ENCODE results near the gene DDX47. TPM values are rescaled to one million over a fixed set of nuclear protein-coding genes. Genes with fewer than 3 reads are reported as not detected.
"Not testable (repeated sequence)": the region's sequence is repeated elsewhere in the genome, so short reads cannot be mapped to it uniquely, and the experiment has no call there.

The DDX47 gene
- total RNA-seq, 2 experiments from 2014 or later, result 101 to 103 TPM

- POLR2A ChIA-PET, result no interaction called here
Measured at GRCh38 chr12:12845794-12846243, 32.7 kb downstream of the DDX47 start.

GRCh38 chr12:12846780-12847179 lies 33.6 kb downstream of the DDX47 start:
- CTCF ChIA-PET, POLR2A ChIA-PET: not testable (repeated sequence)

More at GRCh38 chr12:12845794-12846243, 32.7 kb downstream of the DDX47 start:
- CTCF ChIA-PET, result interaction anchor here (0.7 to 1.1 kb wide), 2 partner anchors 9 to 836 kb away, joined by 3 read pairs; no protein-coding TSS in a partner anchor

- CTCF ChIA-PET, result no interaction called here
- POLR2A ChIA-PET, result interaction anchor here (0.7 kb wide), 1 partner anchor 15 kb away, joined by 4 read pairs; no protein-coding TSS in a partner anchor
Measured at GRCh38 chr12:12853435-12853834, 40.3 kb downstream of the DDX47 start.

- POLR2A ChIA-PET, result no interaction called here
- CTCF ChIA-PET, result no interaction called here
Measured at GRCh38 chr12:12859690-12860089, 46.5 kb downstream of the DDX47 start.

- CTCF ChIA-PET, result no interaction called here
- POLR2A ChIA-PET, result no interaction called here
Measured at GRCh38 chr12:12864243-12864642, 51.1 kb downstream of the DDX47 start.

GRCh38 chr12:12868477-12869235 lies 55.5 kb downstream of the DDX47 start:
- POLR2A ChIA-PET, result no interaction called here
- CTCF ChIA-PET, result no interaction called here

- ChIA-PET CTCF (no interaction called here), POLR2A (no interaction called here)
Measured at GRCh38 chr12:12870465-12870864, 57.3 kb downstream of the DDX47 start.

GRCh38 chr12:12871587-12872138 lies 58.5 kb downstream of the DDX47 start:
- ChIA-PET POLR2A (no interaction called here), CTCF (no interaction called here)

GRCh38 chr12:12872139-12872933 lies 59.2 kb downstream of the DDX47 start:
- ChIA-PET CTCF (no interaction called here), POLR2A (no interaction called here)

GRCh38 chr12:12872934-12873275 lies 59.8 kb downstream of the DDX47 start:
- POLR2A ChIA-PET, result no interaction called here
- CTCF ChIA-PET, result no interaction called here

- POLR2A ChIA-PET, result interaction anchor here (0.5 kb wide), 1 partner anchor 25 kb away, joined by 3 read pairs; no protein-coding TSS in a partner anchor
- CTCF ChIA-PET, result no interaction called here
Measured at GRCh38 chr12:12874029-12874428, 60.9 kb downstream of the DDX47 start.

GRCh38 chr12:12875301-12875700 lies 62.2 kb downstream of the DDX47 start:
- POLR2A ChIA-PET, result not testable (repeated sequence)

GRCh38 chr12:12877153-12877768 lies 64.1 kb downstream of the DDX47 start:
- CTCF ChIA-PET, result interaction anchor here (0.5 kb wide), 1 partner anchor 77 kb away, joined by 4 read pairs; no protein-coding TSS in a partner anchor
- POLR2A ChIA-PET, result no interaction called here

More at GRCh38 chr12:12875301-12875700, 62.2 kb downstream of the DDX47 start:
- CTCF ChIA-PET, result not testable (repeated sequence)

GRCh38 chr12:12877781-12878455 lies 64.8 kb downstream of the DDX47 start:
- POLR2A ChIA-PET, result no interaction called here
- CTCF ChIA-PET, result interaction anchor here (0.5 kb wide), 1 partner anchor 78 kb away, joined by 4 read pairs; no protein-coding TSS in a partner anchor

Other genes starting within 250 kb of the DDX47 start
- 10 to 100 TPM; 20.2 to 20.5 TPM for gene CREBL2, start 201.5 kb upstream of the DDX47 start, total RNA-seq
- 10 to 100 TPM in 1 of 2 experiments, 1 to 10 TPM in 1; 10.0 to 10.6 TPM for gene GPR19, start 117.2 kb upstream of the DDX47 start, total RNA-seq
- gene CDKN1B, start 96.0 kb upstream of the DDX47 start, total RNA-seq, result 10 to 100 TPM; 33.5 to 33.8 TPM
- gene APOLD1, start 27.7 kb upstream of the DDX47 start, total RNA-seq, result 1 to 10 TPM; 2.6 to 2.7 TPM
- gene GPRC5A, start 78.2 kb downstream of the DDX47 start, total RNA-seq, result not detected
- gene GPRC5D, start 138.8 kb downstream of the DDX47 start, total RNA-seq, result not detected
- 10 to 100 TPM; 14.8 to 17.8 TPM for gene HEBP1, start 186.9 kb downstream of the DDX47 start, total RNA-seq
- 1 to 10 TPM; 8.1 to 8.9 TPM for gene FAM234B, start 231.0 kb downstream of the DDX47 start, total RNA-seq